CD4-positive, alpha-beta T cell treated with Interleukin-6 for 4 hours (primary cell): ENCODE results near the gene PGM2.
"Not testable (repeated sequence)": the region's sequence is repeated elsewhere in the genome, so short reads cannot be mapped to it uniquely, and the experiment has no call there.

Source experiments
- DNase-seq: peaks from one replicate; pipeline ENCODE4 v3.0.0-alpha.2; 2020; ENCODE audit warnings: mixed read lengths

Gene PGM2

DNA sequence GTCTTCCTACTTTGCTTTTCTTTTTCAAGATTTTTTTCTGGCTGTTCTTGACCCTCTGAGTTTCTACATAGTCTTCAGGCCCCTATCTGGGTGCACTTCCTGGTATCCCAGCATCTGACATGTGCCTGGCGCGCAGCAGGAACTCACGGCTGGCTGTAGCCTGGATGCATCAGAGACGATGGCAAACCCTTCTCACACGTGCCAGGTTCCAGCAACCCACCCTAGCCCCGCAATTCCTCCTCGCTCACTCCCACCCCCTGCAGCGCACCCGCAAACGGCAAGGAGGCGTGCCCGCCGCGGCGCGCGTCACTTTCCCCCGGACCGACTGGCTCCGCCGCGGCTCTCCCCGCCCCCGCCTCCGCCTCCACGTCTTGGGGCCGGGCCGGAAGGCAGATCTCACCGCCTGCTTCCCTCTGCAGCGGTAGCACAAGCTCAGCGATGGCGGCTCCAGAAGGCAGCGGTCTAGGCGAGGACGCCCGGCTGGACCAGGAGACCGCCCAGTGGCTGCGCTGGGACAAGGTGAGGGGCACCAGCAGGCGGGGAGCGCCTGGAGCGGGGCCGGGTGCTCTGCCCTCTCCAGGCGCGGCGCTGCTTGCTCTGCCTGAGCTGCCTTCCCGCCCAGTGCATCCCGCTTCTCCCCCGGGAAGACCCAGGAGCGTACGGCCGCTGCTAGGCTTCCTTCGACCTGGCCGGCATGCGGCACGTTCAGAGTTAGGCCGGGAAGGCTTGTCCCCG lies at the start of gene PGM2:
Gene PGM2 (plus strand): TSS at position 392 of the 735 bp plus-strand sequence. CDS start 47 bp downstream, at position 439.
- DNase-seq = peak; percentile 93

DNA sequence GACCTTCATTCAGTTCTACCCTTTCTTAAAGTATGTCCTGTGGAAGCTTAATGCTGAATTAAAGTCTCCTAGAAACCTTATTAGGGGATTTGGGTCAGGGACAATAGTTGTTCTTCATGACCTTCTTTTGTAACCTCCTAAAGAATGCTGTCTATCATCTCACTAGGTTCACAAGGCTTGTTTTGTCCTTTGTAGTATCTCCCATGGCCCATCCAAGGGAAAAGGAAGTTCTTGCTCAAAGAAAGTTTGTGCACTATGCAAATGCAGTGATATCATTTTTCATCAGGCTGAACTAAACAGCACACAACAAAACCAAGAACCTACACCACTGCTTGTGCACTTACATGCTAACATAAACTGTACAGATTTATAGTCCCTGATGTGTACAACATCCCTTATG lies 46.6 kb upstream of the PGM2 start:
- no peak for DNase-seq

DNA sequence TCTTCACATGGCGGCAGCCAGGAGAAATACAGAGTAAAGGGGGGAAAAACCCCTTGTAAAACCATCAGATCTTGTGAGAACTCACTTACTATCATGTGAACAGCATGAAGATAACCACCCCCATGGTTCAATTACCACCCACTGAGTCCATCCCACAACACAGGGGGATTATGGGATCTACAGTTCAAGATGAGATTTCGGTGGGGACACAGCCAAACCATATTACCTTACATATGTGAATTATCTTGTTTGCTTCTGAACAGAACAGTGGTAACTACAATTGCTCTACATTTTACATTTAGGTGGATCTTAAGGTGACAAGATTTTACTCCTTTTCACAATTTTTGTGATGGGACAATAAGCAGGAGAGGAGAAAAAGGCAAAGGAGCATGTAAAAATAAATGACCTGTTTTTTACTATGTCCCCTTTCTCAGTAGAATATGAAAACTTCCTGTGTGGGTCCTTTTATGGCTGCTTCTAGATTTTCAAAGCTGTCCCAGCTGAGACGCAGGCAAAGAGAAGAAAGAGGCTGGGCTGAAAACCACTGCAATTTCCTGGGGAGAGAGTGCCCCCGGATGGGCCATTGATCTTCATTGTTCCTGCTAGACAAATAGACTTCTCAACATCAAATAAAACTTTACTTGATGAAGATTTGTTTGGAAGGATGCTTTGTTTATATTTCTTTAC lies 45.9 kb upstream of the PGM2 start:
- DNase-seq = peak; percentile 75

DNA sequence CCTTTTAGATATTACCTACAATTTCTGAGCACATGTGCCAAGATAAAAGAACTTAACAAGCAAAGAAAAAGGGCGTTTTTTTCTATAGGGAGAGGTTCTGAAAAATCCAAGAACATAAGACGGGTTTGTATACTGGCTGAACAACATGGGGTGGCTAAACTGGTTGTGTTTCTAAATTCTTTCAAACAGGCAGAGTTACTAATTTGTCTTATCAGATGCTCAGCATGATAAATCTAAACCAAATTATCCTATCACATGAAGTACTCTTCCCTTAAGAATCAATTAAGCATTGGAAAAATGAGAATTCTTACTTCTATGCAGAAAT lies 45.4 kb upstream of the PGM2 start:
- DNase-seq = no peak

DNA sequence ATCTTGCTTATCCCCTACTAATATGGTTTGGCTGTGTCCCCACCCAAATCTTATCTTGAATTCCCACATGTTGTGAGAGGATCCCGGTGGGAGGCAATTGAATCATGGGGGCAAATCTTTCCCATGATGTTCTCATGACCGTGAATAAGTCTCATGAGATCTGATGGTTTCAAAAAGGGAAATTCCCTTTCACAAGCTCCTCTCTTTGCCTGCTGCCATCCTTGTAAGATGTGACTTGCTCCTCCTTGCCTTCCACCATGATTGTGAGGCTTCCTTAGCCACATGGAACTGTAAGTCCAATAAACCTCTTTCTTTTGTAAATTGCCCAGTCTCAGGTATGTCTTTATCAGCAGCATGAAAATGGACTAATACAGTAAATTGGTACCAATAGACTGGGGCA lies 40.2 kb upstream of the PGM2 start:
- DNase-seq = not testable (repeated sequence)

DNA sequence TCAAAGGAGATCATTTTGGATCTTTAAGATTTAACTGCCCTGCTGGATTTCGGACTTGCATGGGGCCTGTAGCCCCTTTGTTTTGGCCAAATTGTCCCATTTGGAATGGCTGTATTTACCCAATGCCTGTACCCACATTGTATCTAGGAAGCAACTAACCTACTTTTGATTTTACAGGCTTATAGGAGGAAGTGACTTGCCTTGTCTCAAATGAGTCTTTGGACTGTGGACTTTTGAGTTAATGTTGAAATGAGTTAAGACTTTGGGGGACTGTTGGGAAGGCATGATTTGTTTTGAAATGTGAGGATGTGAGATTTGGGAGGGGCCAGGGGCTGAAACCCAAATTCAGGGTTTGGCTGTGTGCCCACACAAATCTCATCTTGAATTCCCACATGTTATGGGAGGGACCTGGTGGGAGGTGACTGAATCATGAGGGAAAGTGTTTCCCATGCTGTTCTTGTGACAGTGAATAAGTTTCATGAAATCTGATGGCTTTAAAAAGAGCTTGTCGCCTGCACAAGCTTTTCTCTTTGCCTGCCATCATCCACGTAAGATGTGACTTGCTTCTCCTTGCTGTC lies 38.5 kb upstream of the PGM2 start:
- not testable (repeated sequence) for DNase-seq

DNA sequence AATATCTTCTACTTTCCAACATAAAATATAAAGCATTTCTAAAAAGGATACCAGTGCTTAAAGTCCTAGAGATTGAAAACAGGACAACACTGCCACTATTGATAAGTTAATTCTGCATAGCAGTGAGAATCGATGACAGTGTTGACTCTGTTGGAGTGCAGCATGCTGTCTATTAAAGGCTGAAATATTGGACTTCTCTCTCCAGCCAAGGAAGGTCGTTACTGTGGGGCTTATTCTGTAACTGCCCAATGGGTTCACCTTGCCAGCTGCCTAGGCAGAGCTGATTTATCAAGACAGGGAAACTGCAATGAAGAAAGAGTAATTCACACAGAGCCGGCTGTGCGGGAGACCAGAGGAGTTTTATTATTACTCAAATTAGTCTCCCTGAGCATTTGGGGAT lies 37.7 kb upstream of the PGM2 start:
- DNase-seq = no peak

DNA sequence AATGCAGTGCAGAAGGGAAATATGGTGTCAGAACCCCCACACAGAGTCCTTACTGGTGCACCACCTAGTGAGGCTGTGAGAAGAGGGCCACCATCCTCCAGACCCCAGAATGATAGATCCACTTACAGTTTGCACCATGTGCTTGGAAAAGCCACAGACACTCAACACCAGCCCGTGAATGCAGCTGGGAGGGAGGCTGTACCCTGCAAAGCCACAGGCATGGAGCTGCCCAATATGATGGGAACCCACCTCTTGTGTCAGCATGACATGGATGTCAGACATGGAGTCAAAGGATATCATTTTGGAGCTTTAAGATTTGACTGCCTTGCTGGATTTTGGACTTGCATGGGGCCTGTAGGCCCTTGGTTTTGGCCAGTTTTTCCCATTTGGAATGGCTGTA lies 34.2 kb upstream of the PGM2 start:
- no peak for DNase-seq

DNA sequence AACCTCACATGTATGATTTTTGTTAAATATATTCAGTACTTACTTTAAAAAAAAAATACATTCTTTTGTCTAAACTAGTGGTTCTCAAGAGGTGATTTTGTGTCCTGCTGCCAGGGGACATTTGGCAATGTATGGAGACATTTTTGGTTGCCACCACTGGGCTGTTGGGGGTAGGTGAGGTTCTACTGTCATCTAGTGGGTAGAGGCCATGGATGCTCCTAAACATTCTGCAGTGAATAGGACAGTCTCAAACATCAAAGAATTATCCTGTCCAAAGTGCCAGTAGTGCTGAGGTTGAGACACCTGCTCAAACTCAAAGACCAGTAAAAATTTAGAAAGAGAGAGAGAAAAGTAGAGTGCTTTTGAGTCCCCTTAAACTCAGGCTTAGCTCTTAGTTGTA lies 32.9 kb upstream of the PGM2 start:
- peak; percentile 29 for DNase-seq

DNA sequence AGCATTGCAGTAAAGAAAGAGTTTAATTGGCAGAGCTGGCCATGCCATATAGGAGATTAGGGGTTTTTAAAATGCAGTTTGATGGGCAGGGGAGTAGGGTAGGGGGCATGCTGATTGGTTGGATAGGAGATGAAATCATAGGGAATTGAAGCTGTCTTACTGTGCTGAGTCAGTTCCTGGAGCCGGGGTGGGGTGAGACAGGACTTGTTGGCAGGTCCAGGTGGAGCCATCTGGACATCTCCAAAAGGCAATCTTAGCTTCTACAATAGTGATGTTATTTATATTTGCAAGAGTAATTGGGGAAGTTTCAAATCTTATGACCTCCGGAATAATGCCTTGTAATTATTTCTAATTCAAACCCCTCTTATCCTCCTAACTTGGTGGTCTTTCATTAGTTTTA lies 32.4 kb upstream of the PGM2 start:
- DNase-seq = no peak

DNA sequence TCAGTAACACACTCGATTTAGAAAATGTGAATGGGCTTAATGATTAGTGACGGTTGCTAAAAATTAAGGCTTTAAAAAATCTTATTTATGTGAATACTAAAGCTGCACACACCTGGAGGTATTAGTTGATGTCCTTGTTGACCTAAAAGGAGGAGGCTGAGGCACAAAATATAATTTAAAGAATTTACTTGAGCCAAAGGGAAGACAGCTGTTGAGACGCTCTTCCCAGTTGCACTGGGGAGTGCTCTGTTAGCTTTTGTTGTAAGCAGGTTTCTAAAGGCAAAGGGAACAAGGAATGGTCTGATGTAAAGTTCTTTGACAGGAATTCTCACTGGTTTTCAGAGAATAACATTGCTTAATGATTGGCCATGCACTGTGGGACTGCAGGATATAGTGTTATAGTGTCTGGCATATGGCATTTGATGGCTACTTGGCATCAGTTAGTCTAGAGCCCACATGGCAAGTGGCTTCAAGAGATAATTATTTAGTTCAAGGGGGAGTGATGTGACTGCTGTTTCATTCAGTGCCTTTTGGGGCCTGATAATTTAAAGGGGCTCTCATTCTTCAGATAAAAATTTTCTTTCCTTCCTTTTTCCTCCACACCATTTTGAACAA lies 30.8 kb upstream of the PGM2 start:
- DNase-seq = no peak

DNA sequence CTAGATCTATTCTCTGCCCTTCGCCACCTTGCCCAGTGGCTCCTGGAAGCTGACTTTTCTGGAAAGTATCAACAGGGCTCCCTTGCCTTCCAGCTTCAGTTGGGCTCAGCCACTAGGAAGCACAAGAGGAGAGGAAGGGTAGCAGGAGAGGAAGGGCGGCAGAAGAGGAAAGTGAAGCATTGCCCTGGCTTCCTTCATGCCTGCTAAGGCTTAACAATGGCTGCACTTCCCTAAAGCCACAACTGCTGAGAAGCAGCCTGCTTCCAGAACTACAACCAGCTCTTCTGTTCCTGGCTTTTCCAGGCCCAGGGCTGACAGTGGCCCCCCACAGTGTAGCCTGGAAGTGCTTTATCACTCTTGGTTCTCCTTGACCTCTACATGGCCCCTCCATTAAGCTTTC lies 29.1 kb upstream of the PGM2 start:
- DNase-seq = no peak

DNA sequence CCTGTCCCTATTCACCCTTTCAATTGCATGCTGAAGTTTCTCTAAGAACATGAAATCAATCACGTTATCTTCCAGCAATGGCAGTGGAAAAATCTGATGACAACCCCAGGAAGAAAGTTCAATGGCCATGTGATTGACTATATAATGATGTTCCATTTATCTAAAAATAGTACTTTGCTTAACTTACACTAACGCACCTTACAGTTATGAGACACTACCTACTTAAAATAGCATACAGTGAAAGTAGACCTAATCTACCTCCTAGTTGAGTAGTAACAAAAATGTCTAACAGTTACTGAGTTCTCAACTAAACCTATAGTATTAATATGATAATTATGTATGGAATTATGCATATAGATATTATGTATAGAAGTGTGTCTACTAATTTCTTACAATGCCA lies 28.6 kb upstream of the PGM2 start:
- DNase-seq = no peak

DNA sequence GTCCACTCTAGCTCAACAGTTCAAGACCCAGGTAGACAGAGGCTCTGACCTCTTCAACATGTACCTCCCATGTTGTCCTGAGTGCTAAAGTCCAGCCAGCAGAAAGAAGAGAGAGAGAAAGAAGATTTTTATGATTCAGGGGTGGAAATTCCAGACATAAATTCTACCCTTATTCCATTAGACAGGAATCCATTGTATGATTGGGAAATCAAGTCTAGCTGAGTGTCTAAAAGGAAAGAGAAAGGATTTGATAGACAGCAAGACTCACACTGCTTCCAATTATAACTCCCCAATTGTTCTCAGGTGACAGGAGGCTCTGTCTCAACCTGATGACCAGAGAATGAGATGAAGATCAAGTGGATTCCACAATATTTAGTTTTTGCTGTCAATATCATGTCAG lies 27.9 kb upstream of the PGM2 start:
- DNase-seq = no peak

DNA sequence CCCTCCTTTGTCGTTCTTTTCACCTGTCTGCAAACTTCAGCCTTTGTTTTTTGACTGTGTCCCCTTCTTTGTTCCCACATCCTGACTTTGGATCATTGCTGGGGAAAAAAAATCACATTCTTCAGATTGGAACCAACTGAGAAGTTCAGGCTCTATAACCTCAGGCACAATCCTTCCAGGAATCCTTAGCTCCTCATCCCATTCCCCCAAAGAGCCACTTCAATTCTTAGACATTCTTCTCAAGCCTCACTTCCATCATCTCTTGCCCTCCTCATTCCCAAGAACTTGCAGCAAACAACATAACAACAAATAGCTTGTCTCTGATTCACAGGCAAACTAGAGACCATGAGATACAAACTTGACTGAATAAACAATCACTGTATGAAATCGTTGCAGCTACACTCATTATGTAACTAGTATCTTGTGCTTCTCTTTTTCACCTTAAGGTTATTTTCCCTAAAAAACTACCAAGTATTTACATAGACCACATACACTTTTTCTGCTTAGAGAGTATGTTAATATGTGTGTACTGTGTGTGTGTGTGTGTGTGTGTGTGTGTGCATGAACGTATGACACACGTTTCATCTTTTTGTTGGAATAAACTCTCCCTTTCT lies 26.4 kb upstream of the PGM2 start:
- no peak for DNase-seq

DNA sequence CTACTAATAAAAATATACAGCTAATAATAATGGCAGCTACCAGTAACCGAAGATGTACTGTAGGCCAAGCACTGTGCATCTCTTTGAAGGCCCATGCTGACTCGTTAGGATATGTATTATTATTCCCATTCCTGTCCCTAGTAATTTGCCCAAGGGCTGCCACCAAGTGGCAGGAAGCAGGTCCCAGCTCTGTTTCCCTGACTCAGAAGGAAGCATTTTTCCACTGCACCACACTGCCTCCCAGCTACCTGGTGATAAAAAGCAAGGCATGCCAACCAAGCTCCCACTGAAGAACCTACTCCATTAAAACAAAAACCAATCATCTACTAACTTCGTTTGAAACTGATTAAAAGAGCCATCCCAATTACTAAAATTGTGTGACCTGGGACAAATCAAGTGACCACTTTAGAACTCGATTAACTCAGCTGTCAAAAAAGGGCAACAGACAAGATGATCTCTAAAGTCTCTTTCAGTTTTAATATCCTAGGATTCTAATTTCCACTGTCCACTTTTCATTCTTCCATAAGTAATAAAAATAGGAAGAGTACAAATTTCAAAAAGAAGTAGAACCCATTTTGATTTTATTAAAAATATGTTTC lies 24.3 kb upstream of the PGM2 start:
- no peak for DNase-seq

DNA sequence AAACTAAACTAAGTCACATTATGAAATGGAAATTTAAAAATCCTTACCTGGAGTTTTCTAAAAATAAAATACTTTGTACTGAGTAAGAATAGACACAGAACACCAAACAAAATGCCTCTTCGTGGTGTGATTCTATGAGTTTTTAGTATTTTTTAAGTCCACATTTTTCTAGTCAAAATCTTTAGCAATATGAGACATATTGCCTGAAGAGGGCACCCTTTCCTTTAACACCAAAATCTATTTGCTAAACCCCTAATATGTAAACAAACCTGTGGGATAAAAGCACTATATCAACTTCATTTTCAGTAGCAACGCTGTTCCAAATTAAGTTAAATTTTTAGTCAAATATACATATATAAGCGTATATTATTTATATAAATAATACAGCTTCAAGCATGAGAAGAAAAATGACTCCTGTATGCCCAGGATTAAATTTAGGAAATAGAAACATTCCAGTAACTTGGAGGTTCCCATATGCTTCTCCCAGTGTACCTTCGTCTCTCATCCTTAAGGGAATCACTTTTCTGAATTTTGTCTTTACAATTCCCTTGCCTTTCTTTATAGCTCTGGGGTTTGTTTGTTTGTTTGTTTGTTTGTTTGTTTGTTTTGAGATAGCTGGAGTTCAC lies 23.0 kb upstream of the PGM2 start:
- DNase-seq = no peak

DNA sequence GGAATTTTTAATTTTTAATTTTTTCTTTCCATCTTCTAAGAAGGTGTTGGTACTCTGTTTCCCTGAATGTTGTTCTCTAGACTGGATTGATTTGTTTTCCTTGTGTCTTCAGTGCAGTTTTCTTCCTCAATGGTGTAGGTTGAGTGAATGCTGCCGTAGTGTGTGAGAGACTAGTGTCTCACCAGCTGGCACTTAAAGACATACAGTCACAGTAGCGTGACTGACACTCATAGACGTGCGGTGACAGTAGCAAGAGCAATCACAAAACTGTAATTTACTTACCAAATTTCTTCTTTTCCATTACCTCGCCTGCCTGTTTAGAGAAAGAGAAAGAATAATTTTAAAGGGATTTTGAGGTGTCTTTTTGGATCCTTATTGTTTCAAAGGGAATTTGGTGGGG lies 21.4 kb upstream of the PGM2 start:
- DNase-seq = no peak

DNA sequence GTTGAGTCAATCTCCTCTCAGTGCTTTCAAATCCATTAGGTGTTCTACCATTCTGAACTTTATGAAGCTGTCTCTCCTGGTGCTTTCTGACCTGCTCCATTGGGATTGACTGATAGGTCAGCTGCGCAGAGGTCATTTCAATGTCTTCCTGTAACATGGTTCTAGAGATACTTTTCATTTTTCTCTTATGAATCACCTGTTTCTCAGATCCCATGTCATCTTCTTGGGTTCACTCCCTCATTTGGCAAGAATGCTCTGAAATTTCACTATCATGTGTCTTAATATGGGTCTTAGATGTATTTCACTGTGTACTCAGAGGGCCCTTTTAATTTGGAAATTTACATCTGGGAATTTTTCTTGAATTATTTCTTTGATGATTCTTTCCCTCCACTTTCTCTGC lies 13.8 kb upstream of the PGM2 start:
- no peak for DNase-seq

DNA sequence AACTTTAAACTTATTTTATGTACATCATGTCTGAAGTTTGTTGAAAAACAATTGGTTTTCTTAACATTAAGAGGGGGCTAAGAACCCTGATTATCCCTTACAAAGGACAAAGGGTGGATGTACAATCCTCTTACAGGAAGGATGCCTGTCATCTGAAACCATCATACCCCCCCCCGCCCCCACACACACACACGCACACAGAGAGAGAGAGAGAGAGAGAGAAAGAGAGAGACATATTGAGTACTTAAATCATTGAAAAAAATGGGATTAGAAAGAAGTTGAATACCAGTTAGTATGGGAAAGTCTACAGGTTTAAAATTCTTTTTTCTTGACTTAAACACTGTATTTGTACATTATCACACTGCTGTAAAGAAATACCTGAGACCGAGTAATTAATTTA lies 10.9 kb upstream of the PGM2 start:
- DNase-seq = no peak

DNA sequence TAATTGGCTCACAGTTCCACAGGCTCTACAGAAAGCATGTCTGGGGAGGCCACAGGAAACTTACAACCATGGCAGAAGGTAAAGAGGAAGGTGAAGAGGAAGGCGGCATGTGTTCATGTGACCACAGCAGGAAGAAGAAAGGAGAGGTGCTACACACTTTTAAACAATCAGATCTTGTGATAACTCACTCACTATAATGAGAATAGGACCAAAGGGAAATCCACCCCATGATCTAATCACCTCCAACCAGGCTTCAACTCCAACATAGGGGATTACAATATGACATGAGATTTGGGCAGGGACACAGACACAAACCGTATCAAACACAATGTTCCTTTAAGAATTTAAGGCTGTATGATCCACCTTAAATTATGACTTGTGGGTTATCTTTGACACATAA lies 10.5 kb upstream of the PGM2 start:
- peak; percentile 43 for DNase-seq

DNA sequence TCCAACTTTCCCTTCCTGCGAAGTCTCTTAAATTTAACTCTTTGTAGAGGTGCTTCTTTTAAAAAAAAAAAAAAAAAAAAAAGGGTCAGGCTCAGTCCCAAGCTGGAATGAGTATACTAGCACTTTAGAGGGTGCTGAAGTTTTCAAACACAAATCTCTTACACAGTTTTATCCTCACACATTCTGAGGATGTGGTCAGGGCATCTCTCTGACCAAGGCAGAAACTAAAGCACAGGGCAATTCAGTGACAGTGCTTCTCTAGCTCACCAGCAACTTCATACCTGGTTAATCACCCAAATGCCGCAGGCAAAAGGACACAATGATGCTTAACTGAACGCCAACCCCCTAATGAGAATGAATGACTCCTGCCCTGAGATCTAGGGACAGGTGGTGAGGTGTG lies 9.8 kb upstream of the PGM2 start:
- DNase-seq = no peak

DNA sequence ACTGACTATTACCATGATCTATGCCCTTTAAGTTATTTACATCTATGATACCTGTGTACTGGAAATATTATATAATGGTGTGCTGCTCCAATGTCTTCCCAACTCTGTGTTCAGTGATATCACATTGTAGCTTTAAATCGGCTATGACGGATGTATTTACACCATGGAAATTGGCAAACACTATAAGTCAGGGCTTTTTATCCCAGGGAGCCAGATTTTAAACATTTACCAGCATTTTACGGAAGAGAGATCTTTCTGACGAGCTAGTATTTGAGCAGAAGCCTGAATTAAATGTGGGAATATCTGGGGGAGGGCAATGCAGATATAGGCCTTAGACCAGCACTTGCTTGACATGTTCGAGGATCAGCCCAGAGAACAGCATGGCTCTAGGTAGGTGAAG lies 7.7 kb upstream of the PGM2 start:
- DNase-seq = no peak
